OCI-LY7 (cell line): ENCODE results near the gene KIAA0232. TPM values are rescaled to one million over a fixed set of nuclear protein-coding genes. Genes with fewer than 3 reads are reported as not detected.

ENCODE experiments used
- BruUV-seq: library from RNA; stranded (reverse); fragments of 400-500 nt; replicated peaks from 2 replicates; lab custom pipeline; 2021; lab: Mats Ljungman, UMichigan
- CTCF ChIA-PET: fragments of 300-600 bp; sonication (Branson Sonifier 250); formaldehyde crosslinking; loops from one replicate; lab custom pipeline; 2022; ENCODE audit warnings: antibody characterized with exemption; ENCODE audit not compliant: unreplicated experiment; lab: Charles Lee
- POLR2A ChIA-PET: fragments of 300-600 bp; sonication (Branson Sonifier 250); formaldehyde crosslinking; loops from one replicate; lab custom pipeline; 2022; ENCODE audit warnings: antibody characterized with exemption; lab: Charles Lee
- DNase-seq: peaks from one replicate; pipeline ENCODE4 v3.0.0-alpha.2; 2015; ENCODE audit warnings: low spot score
- H2AFZ ChIP-seq: fragments of 200-600 bp; sonication (generic), shearing (Covaris generic); 2 replicates; pipeline ENCODE4 v1.6.1; 2014; ENCODE audit warnings: mild to moderate bottlenecking, antibody characterized with exemption, low read length, moderate library complexity
- H3K27ac ChIP-seq: fragments of 200-600 bp; sonication (generic); 2 replicates; pipeline ENCODE4 v1.5.1; 2014; ENCODE audit warnings: mixed run types, low read depth, mild to moderate bottlenecking, moderate library complexity, low read length, inconsistent platforms; ENCODE audit not compliant: poor library complexity, severe bottlenecking
- H3K36me3 ChIP-seq: fragments of 200-600 bp; sonication (generic); 2 replicates; pipeline ENCODE4 v1.6.1; 2014; ENCODE audit warnings: mild to moderate bottlenecking, antibody characterized with exemption, low read length, moderate library complexity, mixed read lengths; ENCODE audit not compliant: insufficient read depth
- H3K4me1 ChIP-seq: fragments of 200-600 bp; sonication (generic); 2 replicates; pipeline ENCODE4 v1.5.1; 2014; ENCODE audit warnings: mild to moderate bottlenecking, low read length; ENCODE audit not compliant: insufficient read depth, poor library complexity, severe bottlenecking
- H3K4me2 ChIP-seq: fragments of 200-600 bp; sonication (generic); 2 replicates; pipeline ENCODE4 v1.6.1; 2014; ENCODE audit warnings: mild to moderate bottlenecking, low read length
- H3K4me3 ChIP-seq: fragments of 200-600 bp; sonication (generic); 2 replicates; pipeline ENCODE4 v1.5.1; 2014; ENCODE audit warnings: mild to moderate bottlenecking, low read depth, low read length; ENCODE audit not compliant: poor library complexity, severe bottlenecking
- H3K79me2 ChIP-seq: fragments of 200-600 bp; sonication (generic); 2 replicates; pipeline ENCODE4 v1.6.1; 2016; ENCODE audit warnings: low read depth, mild to moderate bottlenecking, low read length, moderate library complexity, mixed read lengths; ENCODE audit not compliant: insufficient read depth
- H3K9me2 ChIP-seq: fragments of 200-600 bp; sonication (generic); 2 replicates; pipeline ENCODE4 v1.6.1; 2016; ENCODE audit warnings: mild to moderate bottlenecking, low read length, mixed read lengths; ENCODE audit not compliant: insufficient read depth
- H3K9me3 ChIP-seq: fragments of 200-600 bp; sonication (generic); 2 replicates; pipeline ENCODE4 v1.6.1; 2014; ENCODE audit warnings: mild to moderate bottlenecking, mixed run types, low read length, mixed read lengths
- H4K20me1 ChIP-seq: fragments of 200-600 bp; sonication (generic); 2 replicates; pipeline ENCODE4 v1.6.1; 2014; ENCODE audit warnings: mild to moderate bottlenecking, antibody characterized with exemption, low read length, moderate library complexity, mixed read lengths; ENCODE audit not compliant: insufficient read depth
- EZH2phosphoT487 ChIP-seq: fragments of 200-600 bp; sonication (generic); IDR thresholded peaks from 2 replicates; pipeline ENCODE4 v1.6.1; 2018; ENCODE audit warnings: low read depth, borderline replicate concordance, mild to moderate bottlenecking, mixed run types, antibody characterized with exemption, low read length, moderate library complexity, mixed read lengths
- intact Hi-C: fragments of 100-400 bp; cut with micrococcal nuclease; formaldehyde crosslinking; loops from one replicate; pipeline ENCODE4 v1.10.0; 2022; ENCODE audit not compliant: unreplicated experiment
- total RNA-seq, 2 experiments: library from RNA; depleted of rRNA in 1 of 2; stranded (reverse); fragments of >200 nt in 1 of 2; shearing (Covaris generic) in 1 of 2; gene quantifications; 2 replicates each; pipeline ENCODE4 v1.2.3, GENCODE V29; 2014 to 2022
- TF ChIP-seq, protein P1 (sequence below): fragments of 200-600 bp; sonication (generic); conservative IDR thresholded peaks from 2 replicates; pipeline ENCODE4 v1.5.1; 2014; ENCODE audit warnings: mild to moderate bottlenecking, antibody characterized with exemption, low read length, moderate library complexity, mixed read lengths

Gene KIAA0232
- total RNA-seq, 2 experiments from 2014 or later, result 7.5 to 13.5 TPM

DNA sequence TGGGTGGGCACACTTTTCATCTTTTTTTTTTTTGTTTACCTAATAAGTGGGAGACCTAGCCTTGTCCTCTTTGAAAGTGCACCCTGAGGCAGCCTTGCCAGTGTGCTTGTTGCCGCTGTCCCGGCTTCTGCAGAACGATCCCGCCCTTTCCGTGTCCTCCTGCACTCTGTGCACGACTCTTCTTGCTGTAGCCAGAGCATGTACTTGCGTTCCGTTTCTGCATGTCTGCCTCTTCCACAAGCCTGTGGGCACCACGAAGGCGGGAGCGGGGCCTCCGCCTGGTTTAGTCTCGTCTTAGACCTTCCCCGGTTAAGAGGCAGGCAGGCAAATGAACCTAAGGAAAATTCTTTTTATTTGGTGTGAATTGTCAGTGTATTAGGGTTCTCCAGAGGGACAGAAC is 94.5 kb downstream of the KIAA0232 start:
- Histone ChIP-seq H3K4me2 (no peak overlapping the region), H4K20me1 (no peaks in the 10 kb centered on the region), H3K36me3 (peaks cover 33% of the 10 kb centered on the region; the same call in 1 of the 2 replicates), H3K79me2 (no peaks in the 10 kb centered on the region), H3K9me3 (no peaks in the 10 kb centered on the region), H2AFZ (no peak overlapping the region), H3K9me2 (no peaks in the 10 kb centered on the region), H3K27ac (no peak overlapping the region), H3K4me3 (no peak overlapping the region), H3K4me1 (no peaks in the 10 kb centered on the region)
- ChIA-PET CTCF (no interaction called here), POLR2A (no interaction called here)
- no peak for DNase-seq
- no TSS peak for BruUV-seq
- intact Hi-C loops, result no loop called here
- TF ChIP-seq EZH2phosphoT487, result no peak
- TF ChIP-seq, protein P1, sequence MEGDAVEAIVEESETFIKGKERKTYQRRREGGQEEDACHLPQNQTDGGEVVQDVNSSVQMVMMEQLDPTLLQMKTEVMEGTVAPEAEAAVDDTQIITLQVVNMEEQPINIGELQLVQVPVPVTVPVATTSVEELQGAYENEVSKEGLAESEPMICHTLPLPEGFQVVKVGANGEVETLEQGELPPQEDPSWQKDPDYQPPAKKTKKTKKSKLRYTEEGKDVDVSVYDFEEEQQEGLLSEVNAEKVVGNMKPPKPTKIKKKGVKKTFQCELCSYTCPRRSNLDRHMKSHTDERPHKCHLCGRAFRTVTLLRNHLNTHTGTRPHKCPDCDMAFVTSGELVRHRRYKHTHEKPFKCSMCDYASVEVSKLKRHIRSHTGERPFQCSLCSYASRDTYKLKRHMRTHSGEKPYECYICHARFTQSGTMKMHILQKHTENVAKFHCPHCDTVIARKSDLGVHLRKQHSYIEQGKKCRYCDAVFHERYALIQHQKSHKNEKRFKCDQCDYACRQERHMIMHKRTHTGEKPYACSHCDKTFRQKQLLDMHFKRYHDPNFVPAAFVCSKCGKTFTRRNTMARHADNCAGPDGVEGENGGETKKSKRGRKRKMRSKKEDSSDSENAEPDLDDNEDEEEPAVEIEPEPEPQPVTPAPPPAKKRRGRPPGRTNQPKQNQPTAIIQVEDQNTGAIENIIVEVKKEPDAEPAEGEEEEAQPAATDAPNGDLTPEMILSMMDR, result no peak

DNA sequence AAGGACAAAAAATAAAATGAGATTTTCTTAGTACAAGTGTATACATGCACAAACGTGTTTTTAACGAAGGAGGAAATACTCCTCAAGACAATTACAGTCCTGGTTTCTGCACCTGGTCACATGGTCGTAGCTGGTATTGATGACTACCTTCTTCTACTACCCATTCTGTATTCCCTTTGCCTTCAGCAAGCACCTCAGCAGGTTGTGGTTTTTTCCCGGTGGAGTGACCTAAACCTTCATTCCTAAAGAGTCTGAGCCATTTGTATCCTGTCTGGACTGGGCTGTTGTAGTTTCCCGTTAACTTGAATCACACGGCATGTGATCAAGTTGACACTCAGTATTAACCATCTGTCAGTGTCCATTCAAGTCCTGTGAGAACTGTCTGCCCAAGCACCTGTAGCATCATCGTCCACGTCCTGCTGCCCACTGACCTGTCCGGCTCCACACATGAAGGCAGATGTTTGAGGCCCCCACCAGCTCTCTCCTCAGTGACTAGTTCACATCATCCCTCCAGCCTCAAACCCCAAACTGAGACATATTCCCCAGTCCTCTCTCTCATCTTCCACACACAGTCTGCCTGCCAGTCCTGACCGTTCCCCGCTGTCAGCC is 96.0 kb downstream of the KIAA0232 start:
- ChIA-PET CTCF (no interaction called here), POLR2A (interaction anchor here (0.6 kb wide), 1 partner anchor 21 kb away, joined by 3 read pairs; no protein-coding TSS in a partner anchor)
- intact Hi-C loops, result no loop called here
- H3K9me2 ChIP-seq, result no peaks in the 10 kb centered on the region
- no peak for TF ChIP-seq EZH2phosphoT487
- TF ChIP-seq, protein P1, result no peak
- no TSS peak for BruUV-seq
- no peaks in the 10 kb centered on the region for H3K79me2 ChIP-seq
- peaks cover 33% of the 10 kb centered on the region; the same call in 1 of the 2 replicates for H3K36me3 ChIP-seq
- H3K9me3 ChIP-seq, result no peaks in the 10 kb centered on the region
- H3K4me3 ChIP-seq, result no peak overlapping the region
- no peak overlapping the region for H3K4me2 ChIP-seq
- no peak for DNase-seq
- H4K20me1 ChIP-seq, result no peaks in the 10 kb centered on the region
- no peak overlapping the region for H2AFZ ChIP-seq
- H3K4me1 ChIP-seq, result no peaks in the 10 kb centered on the region
- no peak overlapping the region for H3K27ac ChIP-seq

DNA sequence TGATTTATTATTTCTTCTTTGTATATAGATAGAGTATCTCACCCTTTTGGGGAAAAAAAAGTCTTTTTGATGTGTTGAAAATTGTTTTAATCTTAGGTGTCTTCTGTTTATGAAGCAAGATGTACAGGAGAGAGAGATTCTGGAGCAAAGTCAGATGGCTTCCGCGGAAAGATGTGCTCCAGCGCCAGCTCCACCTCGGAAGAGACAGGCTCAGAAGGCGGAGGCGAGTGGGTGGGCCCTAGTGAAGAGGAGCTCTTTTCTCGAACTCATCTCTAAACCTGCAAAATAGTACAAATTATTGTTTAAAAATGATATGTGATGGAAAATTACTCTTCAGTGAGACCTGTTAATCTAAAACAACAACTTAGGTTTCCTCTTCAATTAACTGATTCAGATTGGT is 98.2 kb downstream of the KIAA0232 start:
- no TSS peak for BruUV-seq
- TF ChIP-seq, protein P1, result no peak
- TF ChIP-seq EZH2phosphoT487, result no peak
- Histone ChIP-seq H3K27ac (no peak overlapping the region), H3K79me2 (no peaks in the 10 kb centered on the region), H3K4me3 (no peak overlapping the region), H2AFZ (no peak overlapping the region), H3K4me1 (no peaks in the 10 kb centered on the region), H3K36me3 (peaks cover 33% of the 10 kb centered on the region; the same call in 1 of the 2 replicates), H3K9me3 (no peaks in the 10 kb centered on the region), H3K4me2 (no peak overlapping the region), H4K20me1 (no peaks in the 10 kb centered on the region), H3K9me2 (no peaks in the 10 kb centered on the region)
- DNase-seq, result no peak
- POLR2A ChIA-PET, result interaction anchor here (0.7 to 1.0 kb wide), 2 partner anchors 114 to 215 kb away, joined by 3 read pairs; no protein-coding TSS in a partner anchor
- intact Hi-C loops, result no loop called here
- CTCF ChIA-PET, result no interaction called here
